Activated CD8-positive, alpha-beta memory T cell treated with anti-CD3 and anti-CD28 coated beads, Interleukin-2, amount 50 U/mL, for 1 hour (primary cell): ENCODE results near the gene PTK7.
A peak's percentile ranks its signal among the peaks of the same experiment; 100 is the strongest.
"Not testable (repeated sequence)": the region's sequence is repeated elsewhere in the genome, so short reads cannot be mapped to it uniquely, and the experiment has no call there.

Experiments
- DNase-seq: peaks from one replicate; pipeline ENCODE4 v3.0.0-alpha.2; 2020; ENCODE audit errors: extremely low read depth

PTK7 gene

GRCh38 chr6:43075670-43076463 lies at the start of gene PTK7:
PTK7 (plus strand) TSS chr6:43076314; CDS start chr6:43076489, 175 bp downstream.
- no peak for DNase-seq

DNA sequence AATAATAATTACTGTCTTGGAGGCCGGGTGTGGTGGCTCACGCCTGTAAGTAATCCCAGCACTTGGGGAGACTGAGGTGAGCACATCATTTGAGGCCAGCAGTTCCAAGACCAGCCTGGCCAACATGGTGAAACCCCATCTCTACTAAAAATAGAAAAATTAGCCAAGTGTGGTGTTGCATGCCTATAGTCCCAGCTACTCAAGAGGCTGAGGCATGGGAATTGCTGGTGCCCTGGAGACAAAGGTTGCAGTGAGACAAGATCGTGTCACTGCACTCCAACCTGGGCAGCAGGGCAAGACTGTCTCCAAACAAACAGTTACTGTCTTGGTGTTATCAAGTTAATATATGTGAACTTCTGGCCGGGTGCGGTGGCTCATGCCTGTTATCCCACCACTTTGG lies 49.7 kb upstream of the PTK7 start:
- DNase-seq, result no peak

- DNase-seq, result no peak
Measured at GRCh38 chr6:43029120-43029519, 47.0 kb upstream of the PTK7 start.

GRCh38 chr6:43032326-43032725 lies 43.8 kb upstream of the PTK7 start:
- no peak for DNase-seq

DNA sequence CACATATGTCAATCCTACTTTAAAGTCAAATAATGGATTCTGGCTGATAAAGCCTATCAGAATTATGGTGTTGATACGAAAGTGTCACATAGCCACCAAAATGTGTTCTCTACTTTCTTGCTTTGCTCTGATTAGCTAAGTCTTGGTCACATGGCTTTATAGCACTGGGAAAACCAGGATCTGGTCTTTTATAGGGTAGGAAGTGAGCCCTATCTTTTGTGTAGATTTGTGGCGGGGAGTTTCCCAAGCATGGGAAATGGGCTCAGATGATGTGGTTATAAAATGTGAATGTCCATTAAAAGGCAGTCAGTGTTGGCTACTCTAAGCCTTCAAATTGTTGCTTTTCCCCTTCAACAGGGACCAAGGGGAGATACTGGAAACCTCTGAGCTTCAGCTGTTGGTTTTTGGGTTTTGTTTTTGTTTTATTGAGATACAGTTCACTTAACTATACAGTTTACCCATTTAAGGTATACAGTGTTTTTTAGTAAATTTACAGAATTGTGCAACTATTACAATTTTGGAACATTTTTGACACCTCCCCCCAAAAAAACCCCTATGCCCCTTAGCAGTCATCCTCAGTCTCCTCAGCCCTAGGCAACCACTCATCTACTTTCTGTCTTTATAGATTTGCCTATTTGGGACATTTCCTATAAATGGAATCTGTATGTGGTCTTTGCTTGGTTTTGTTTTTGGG lies 42.5 kb upstream of the PTK7 start:
- DNase-seq, result no peak

DNA sequence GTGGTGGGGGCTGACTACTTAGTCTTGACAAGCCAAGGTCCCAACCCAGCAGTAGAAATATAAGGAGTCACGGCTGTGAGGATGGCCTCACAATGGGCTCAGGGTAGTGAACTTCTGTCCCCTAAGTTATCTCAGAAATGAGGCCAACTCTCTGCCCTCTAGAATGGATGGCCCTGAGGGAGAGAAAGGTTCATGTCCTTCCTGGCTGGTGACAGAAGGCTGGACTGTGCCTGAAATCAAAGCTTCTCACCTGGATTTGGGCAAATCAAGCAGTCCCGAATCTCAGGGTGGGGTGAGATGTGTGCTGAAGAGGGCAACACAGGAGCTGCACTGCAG lies 42.0 kb upstream of the PTK7 start:
- DNase-seq, result no peak

DNA sequence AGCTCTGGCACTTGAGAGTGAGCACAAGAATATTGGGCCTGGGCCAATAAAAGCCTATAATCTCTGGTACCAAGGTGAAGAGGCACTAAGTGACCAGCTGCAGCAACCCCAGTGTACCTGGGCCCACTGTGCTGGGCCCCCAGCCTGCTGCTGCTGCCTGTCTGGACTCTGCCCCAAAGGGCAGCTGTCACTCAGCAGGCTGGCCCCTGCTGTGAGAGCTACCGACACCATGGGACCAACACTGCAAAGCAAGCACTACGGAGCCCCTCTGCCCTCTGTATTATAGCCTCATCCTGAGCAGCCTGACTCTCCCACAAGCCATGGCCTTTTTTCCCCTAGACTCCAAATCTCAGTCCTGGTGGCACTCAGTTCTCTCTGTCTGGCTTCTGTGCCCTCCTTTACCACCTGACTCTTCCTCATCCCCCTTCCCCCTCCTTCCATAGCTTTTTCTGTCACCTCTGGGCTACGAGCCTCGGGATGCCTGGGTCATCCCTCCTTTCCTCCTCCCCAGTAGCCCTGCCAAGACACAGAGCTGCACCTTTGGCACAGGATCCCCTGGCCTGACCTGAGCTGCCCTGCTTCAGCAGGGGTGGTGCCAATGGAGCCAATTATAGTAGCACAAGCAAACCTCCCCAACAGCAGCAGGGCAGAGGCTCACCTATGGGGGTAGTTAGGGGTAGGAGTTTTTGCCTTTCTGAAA lies 40.5 kb upstream of the PTK7 start:
- no peak for DNase-seq

- DNase-seq, result no peak
Measured at GRCh38 chr6:43036712-43037111, 39.4 kb upstream of the PTK7 start.

DNA sequence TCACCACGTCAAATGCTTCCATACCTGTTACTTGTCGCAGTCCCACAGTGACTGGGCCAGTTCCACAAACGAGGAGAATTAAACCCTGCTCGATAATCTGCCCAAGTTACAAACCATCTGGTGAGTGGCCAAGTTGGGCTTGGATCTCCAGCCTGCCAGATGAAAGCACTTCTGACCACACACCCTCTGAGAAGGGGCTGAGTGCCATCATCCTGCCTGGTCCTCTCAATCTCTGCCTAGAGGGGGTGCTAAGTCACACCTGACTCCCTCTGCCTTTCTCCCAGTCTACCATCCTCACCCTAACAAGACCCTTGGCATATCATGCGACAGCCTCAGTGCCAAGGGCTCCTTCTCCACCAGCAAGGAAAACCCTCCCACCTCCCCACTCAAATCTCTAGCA lies 38.9 kb upstream of the PTK7 start:
- DNase-seq, result no peak

DNA sequence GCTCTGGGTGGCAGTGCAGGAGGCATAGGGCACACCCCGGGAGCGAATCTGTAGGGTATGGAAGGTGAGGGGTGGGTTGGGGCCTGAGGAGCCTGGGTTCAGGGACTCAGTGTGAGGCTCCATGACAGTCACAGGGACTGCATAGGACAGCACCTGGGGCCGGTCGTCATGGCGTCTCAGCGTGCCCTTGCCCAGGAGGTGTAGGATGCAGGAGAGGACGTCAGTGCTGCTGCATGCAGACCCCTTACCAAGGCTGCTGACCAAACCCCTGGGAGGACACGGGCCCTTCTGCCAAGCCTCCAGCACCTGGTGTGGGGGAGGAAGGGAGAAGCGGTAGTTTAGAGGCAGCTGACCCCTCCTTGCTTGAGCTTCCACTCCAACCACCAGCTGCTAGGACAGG lies 38.4 kb upstream of the PTK7 start:
- no peak for DNase-seq

GRCh38 chr6:43038727-43039126 lies 37.4 kb upstream of the PTK7 start:
- DNase-seq, result no peak

GRCh38 chr6:43040542-43041257 lies 35.4 kb upstream of the PTK7 start:
- DNase-seq, result no peak

DNA sequence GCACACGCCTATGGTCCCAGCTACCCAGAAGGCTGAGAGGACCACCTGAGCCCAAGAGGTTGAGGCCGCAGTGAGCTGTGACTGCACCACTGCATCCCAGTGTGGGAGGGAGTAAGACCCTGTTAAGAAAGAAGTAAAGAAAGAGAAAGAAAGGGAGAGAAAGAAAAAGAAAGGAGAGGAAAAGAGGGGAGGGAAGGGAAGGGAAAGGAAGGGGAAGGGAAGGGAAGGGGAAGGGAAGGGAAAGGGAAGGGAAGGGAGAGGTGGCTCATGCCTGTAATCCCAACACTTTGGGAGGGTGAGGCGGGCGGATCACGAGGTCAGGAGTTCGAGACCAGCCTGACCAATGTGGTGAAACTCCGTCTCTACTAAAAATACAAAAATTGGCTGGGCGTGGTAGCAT lies 34.6 kb upstream of the PTK7 start:
- DNase-seq, result not testable (repeated sequence)

DNA sequence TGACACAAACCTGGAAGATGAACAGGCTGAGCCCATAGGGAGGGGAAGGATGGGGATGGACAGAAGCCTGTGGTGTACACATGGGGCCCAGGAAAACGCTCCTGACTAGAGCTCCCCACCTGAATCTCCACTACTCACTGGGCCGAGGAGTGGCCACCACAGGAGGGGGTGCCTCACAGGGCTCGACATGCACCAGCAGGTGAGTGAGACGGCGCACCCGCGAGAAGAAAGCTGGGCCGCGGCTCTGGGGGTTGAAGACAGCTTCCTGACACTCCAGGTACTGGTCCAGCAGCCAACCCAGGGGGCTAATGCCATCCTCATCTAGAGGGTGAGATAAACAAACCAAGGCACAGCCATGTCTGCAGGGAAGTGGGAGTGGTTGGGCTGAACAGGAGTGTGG lies 32.8 kb upstream of the PTK7 start:
- DNase-seq, result no peak

DNA sequence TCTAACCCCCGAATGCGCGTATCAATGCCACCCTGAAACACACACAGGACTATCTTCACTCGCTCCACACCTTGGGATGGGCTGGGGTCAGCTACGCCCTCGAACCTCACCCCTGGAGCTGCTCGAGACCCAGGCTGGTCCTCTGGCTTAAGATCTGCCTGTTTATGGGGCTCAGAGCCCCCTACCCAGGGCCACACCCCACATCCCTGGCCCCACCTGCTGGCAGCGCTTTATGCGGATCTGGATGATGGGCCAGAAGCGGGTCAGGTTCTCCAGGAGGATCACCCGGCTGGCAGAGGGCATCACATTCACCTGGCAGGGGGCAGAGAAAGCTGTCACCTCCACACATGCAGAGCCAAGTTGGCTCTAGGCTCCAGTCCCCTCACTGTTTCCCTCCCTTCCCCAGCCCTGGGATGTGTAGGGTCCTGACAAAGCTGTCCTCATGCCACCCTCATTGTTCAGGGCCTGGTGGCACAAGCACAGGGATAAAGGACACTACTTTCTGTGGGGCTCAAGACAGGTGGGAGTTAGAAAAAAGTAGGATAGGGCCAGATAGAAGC lies 30.7 kb upstream of the PTK7 start:
- no peak for DNase-seq

DNA sequence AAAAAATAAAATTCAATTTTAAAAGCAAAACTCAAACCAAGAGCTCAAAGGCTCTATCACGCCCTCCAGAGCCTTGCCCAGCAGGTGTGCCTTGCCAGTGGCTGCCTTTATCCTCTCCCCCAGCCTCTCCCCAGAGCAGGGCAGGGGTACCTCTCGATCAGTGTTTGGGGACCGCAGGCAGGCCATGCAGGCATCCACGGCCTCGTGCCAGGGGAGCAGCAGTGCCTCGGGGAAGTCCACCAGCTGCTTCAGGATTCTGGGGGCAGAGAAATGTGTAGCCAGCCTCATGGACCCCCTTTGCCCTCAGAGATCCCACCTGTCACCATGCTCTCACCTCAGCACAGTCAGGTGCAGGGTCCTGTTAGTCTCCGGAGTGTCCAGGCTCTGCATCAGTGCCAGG lies 28.1 kb upstream of the PTK7 start:
- DNase-seq, result no peak

- DNase-seq, result no peak
Measured at GRCh38 chr6:43050981-43051380, 25.1 kb upstream of the PTK7 start.

- no peak for DNase-seq
Measured at GRCh38 chr6:43052225-43052841, 23.8 kb upstream of the PTK7 start.

GRCh38 chr6:43052842-43053544 lies 23.1 kb upstream of the PTK7 start:
- no peak for DNase-seq

DNA sequence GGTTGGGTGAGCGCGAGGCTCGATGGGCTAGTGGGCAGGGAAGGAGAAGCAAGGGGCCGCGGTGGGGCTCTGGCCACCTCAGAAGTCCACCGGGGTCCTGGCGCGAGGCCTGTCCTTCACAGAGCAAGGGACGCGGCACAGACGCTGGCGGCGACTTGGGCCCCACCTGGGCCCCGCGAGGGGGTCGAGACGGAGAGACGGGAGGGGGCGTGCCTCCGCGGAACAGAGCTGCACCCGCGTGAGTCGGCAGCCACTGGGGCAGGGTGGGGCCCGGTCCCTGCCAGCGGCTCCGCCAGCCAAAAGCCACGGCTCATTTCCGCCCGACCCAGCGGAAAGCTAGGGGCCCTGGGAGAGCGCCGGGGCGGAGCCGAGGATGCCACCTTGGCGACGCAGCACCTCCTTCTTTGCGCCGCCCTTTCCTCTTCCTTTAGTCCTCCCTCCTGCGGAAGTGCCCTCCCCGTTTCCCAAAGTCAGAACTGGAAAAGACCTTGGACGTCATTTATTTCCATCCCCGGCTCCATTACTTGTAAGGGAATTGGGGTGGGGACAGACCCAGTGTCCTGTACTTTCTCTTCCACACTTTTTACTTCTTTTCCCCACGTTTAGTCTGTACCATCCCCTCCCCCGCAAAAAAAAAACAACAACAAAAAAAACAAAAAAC lies 22.4 kb upstream of the PTK7 start, which contains the start of gene CUL7:
Gene CUL7, minus strand, starts transcription at position 307 of the 661 bp plus-strand sequence. CDS start 1,063 bp downstream, outside the sequence.
- peak; percentile 66 for DNase-seq
